GM21786 (cell line): ENCODE results near the gene TXLNB.
"Not testable (repeated sequence)": the region's sequence is repeated elsewhere in the genome, so short reads cannot be mapped to it uniquely, and the experiment has no call there.

Experiments used
- ATAC-seq: cut with Tn5 transposase; IDR thresholded peaks from one replicate; pipeline ENCODE4 v1.9.1; 2021; ENCODE audit not compliant: unreplicated experiment

The TXLNB gene

DNA sequence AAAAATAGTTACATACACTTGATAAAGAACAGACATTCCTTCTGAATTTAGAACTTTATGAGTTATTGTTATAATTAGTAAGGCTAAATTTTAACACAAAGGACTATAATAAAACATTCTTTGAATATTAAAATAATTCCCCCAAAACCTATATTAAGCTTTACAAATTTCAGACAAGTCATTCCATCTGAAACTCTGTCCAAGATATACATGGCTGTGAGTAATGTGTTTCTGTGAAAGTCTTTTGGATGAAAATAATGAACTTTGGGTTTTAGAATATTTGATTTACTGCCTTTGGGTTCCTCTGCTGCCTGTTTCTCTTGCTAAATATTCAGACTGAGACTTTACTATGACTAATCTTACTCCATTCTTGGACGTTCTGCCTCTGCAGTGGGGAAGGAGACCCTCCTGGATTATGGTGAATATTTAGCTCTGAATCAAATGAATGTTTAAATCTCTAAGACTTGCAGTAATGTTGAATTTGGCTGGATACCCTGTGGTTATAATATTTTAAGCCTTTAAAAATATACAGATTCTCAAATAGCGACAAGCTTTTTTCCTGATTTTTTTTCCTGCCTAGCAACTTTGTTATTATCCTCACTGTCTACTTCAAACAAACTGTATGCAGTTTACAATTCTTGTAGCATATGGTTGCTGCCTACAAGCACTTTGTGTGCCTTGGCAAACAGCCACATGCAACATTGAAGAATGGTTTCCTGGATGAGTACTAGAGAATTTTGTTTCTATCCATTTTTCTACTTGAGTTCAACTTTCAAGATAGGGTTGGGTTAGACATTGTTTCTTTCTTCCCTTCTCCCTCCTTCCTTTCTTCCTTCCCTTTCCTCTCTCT is 51.4 kb downstream of the TXLNB start:
- no peak for ATAC-seq

- no peak for ATAC-seq
Observed at GRCh38 chr6:139239064-139239463, 52.7 kb downstream of the TXLNB start.

DNA sequence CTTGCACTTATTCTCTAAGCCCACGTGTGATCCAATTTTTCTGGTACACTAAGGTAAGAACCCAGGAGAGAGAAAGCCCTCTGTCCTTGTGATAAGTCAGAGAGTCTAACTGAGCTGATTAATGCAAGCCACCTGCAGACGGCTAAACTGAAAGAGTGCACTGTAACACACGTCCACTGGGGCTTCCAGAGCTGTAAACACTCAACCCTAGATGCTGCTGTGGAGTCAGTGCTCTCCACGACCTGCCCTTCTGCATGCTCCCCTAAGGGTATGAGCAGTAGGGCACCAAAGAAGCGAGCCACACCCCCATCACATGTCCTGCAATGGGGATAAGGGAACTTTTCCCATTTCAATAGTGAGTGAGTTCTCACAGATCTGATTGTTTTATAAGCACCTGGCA is 55.7 kb downstream of the TXLNB start:
- no peak for ATAC-seq

DNA sequence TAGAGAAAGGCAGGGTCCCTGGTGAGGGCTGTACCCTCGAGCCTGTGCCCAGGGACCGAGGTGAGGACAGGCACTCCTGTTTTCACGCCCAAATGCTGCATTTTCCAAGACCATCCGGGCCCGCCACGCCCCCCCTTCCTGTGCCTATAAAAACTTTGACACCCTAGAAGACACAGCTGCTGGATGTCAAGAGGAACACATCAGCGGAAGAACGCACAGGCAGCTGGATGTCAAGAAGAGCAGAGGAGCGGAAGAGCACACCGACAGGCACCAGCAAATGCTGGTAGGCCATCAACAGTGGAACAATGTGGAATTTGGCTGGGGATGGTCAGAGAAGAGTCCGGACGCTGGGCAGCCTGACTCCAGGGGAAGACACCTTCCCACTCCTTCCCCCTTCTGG is 56.1 kb downstream of the TXLNB start:
- ATAC-seq = no peak

- not testable (repeated sequence) for ATAC-seq
Observed at GRCh38 chr6:139234193-139234592, 57.6 kb downstream of the TXLNB start.

DNA sequence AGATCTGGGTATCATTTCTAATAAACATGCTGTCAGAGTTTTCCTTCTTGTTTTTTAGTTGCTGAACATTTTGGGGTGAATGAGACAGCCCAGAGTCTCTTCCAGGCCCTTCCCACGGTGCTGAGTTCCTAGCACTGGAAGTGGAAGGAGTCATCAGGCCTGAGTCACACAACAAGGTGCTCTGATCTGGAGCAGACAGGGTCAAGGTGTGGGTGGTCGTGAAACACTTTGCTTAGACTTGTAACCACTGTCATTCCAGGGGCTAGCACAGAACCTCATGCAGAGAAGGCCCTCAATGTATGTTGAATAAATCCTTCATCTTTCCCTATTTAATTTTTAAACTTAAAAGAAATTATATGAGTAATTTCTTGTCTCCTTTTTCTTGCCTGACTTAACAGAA is 60.6 kb downstream of the TXLNB start:
- ATAC-seq = no peak

DNA sequence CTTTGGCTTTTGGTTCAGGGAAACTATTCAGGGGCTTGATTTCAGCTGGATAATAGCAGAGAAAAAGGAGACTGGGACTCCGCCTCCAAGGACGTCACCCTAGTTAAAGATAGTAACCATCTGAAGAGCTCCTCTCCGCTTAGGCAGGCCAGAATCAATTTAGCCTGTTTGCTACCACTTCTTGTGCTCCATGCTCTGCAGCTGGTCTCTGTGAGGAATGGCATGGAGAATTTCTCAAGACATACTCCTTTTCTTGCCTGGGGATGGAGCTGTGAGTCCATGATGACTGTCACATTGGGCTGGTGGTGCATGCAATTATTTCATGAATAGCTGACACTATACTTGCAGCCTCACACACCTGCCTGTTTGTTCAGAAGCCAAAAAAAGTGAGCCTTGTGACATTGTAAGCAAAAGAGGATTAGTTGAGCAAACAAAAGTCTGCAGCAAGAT is 61.4 kb downstream of the TXLNB start:
- no peak for ATAC-seq

- ATAC-seq = not testable (repeated sequence)
Observed at GRCh38 chr6:139228387-139228786, 63.4 kb downstream of the TXLNB start.

DNA sequence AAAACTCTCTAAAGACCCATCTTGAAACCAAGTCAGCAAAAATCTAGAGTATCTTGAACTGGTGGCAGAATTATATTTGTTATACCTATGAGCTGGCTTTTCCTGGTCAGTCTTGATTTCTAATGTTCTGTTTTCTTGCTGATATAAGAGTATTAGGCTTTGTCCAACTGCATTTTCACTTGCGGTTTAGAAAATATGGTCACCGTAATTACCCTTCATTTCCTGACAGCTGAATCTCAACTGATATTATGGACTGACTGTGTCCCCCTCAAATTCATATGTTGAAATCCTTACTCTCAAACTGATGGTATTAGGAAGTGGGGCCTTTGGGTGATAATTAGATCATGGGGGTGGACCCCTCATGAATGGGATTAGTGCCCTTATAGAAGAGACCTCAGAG is 72.1 kb downstream of the TXLNB start:
- ATAC-seq = no peak

DNA sequence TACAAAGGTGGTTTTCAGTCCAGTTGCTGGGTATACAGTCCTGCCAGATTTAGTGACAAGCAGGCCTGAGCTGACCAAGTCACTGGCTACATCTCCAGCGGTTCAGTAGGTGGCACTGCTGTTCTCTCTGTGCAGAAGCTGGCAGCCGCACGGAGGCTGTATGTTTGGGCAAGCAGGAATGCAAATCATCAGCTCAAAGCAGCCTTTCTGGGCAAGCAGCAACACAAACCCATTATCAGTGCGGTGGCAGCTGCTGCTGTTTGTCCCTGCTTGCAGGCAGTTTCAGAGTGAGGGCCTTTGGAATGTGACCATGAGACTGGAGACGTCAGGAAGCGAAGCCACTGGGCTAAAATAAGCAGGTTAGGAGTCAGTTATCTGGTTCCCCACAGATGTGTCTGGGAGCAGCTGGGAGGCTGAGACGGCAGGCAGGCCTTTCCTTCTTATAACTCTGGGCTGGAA is 72.5 kb downstream of the TXLNB start:
- ATAC-seq = peak; percentile 100

DNA sequence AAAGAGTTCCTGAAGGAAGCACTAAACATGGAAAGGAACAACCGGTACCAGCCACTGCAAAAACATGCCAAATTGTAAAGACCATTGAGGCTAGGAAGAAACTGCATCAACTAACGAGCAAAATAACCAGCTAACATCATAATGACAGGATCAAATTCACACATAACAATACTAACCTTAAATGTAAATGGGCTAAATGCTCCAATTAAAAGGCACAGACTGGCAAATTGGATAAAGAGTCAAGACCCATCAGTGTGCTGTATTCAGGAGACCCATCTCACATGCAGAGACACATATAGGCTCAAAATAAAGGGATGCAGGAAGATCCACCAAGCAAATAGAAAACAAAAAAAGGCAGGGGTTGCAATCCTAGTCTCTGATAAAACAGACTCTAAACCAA is 79.3 kb downstream of the TXLNB start:
- not testable (repeated sequence) for ATAC-seq

DNA sequence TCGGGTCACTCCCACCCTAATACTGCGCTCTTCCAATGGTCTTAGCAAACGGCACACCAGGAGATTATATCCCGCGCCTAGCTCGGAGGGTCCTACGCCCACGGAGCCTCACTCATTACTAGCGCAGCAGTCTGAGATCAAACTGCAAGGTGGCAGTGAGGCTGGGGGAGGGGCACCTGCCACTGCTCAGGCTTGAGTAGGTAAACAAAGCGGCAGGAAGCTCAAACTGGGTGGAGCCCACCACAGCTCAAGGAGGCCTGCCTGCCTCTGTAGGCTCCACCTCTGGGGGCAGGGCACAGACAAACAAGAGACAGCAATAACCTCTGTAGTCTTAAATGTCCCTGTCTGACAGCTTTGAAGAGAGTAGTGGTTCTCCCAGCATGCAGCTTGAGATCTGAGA is 81.0 kb downstream of the TXLNB start:
- ATAC-seq = not testable (repeated sequence)

GRCh38 chr6:139205843-139206242 is 86.0 kb downstream of the TXLNB start:
- ATAC-seq = no peak

DNA sequence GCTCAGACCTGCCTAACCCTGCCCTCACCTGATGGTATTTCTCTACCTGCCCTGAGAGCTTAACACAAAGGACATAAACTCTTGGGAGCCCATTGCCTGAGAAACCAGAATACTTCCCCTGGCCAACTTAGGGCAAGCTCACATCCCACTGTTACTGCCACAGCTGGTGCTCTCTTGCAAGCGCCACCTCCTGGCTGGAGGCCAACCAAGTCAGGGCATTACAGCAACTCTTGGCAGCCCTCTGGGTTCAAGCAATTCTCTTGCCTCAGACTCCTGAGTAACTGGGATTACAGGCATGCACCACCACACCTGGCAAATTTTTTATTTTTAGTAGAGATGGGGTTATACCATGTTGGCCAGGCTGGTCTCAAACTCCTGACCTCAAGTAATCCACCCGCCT is 86.8 kb downstream of the TXLNB start:
- ATAC-seq = no peak

DNA sequence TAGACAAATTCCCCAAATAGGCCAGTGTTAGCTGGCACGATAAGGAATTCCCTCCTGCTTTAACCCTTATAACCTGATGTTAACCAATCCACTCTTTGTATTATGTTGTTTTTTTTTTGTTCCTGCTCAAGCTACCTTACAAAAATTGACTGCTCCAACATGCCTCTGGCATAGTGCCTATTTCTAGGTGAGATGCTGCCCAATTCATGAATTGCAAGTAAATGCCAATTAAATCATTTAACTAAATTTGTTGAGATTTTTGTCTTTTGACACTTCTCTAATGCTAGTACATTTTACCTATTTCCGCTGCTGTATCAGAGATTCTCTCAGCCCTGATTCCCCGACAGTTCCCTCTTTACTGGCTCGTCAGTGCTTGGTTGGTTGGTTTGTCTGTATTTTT is 90.4 kb downstream of the TXLNB start:
- ATAC-seq = no peak

- no peak for ATAC-seq
Observed at GRCh38 chr6:139198529-139199288, 93.1 kb downstream of the TXLNB start.

- ATAC-seq = no peak
Observed at GRCh38 chr6:139194740-139195139, 97.1 kb downstream of the TXLNB start.
